ENCODE data around the gene DCAF4. TPM values are rescaled to one million over a fixed set of nuclear protein-coding genes. Genes with fewer than 3 reads are reported as not detected.

Gene DCAF4
- total and polyA plus RNA-seq, 12 donors, result 7.6 to 19.3 (median 15.2) TPM

DNA sequence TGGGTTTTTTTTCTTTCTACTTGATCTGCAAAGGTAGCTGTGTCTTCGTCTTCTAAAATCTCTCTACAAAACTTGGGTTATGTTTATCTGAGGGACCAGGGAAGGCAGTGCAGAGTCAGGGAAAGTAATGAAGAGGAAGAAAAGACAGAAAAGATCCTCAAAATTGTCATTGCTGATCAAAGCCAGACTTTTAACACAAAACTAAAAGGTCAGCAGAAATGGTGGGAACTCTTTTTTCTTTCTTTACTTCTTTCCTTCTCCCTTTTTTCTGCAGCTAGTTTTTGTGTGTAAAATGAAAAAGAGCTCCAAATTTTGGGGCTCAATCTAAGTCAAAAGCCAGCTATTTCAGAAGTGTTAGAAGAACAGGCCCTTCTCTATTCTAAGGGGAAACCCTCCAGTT is 44.2 kb upstream of the DCAF4 start:
- Histone ChIP-seq H3K36me3 (replicated peaks in 1 of 2) (no peaks in the 10 kb centered on the region), H3K27ac (no peak overlapping the region), H3K4me3 (no peak overlapping the region), H3K4me1 (replicated peaks in 1 of 2) (no peaks in the 10 kb centered on the region), H3K27me3 (no peaks in the 10 kb centered on the region), H3K9me3 (replicated peaks in 1 of 3) (no peaks in the 10 kb centered on the region)
- no peak for DNase-seq
- no peak for TF ChIP-seq CTCF (IDR thresholded peaks at IDR 0.05)
- no peak for TF ChIP-seq POLR2A (IDR thresholded peaks at IDR 0.05)
- 89 to 97% (median 93%) methylated on average over 1 of the region's 1 CpG for WGBS, 4 donors
- intact Hi-C loops (cut with DNase I), result no loop called here

DNA sequence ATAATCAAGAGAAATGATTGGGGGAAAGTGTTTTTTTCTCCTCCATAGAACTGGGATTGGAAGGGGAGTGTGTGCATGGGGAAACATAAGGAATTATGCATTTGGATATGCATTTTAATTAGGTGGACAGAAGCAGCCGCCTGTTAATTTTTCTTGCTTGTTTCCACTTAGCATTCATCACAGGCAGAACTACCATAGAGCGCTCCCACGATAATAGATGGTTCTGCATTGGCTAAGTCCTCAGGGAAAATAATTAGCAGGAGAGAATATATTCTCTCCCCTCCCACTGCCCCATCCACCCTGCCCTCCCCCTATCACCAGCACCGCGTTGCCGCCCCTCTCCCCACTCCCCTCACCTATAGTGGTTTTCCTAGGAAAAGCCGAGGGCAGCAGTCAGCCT is 43.8 kb upstream of the DCAF4 start:
- Histone ChIP-seq H3K4me3 (no peak overlapping the region), H3K9me3 (replicated peaks in 1 of 3) (no peaks in the 10 kb centered on the region), H3K36me3 (replicated peaks in 1 of 2) (no peaks in the 10 kb centered on the region), H3K27me3 (no peaks in the 10 kb centered on the region), H3K27ac (no peak overlapping the region), H3K4me1 (replicated peaks in 1 of 2) (no peaks in the 10 kb centered on the region)
- no peak for DNase-seq
- intact Hi-C loops (cut with DNase I), result no loop called here
- WGBS, 4 donors, result 70 to 85% (median 82%) methylated on average over 7 of the region's 7 CpGs
- TF ChIP-seq POLR2A (IDR thresholded peaks at IDR 0.05) (no peak), CTCF (IDR thresholded peaks at IDR 0.05) (no peak)

DNA sequence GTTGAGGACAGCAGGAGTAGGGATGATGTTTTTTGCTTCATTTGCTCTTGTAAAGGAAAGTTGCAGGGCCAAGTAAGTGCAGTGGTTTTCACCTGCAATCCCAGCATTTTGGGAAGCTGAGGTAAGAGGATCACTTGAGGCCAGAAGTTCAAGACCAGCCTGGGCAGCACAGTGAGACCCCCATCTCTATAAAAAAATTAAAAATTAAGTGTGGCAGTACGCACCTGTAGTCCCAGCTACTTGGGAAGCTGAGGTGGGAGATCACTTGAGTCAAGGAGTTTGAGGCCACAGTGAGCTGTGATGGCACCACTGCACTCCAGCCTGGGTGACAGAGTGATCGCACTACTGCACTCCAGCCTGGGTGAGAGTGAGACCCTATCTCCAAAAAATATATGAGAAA is 43.2 kb upstream of the DCAF4 start:
- intact Hi-C loops (cut with DNase I), result no loop called here
- H3K4me3 ChIP-seq, result no peak overlapping the region
- H3K36me3 ChIP-seq (replicated peaks in 1 of 2), result no peaks in the 10 kb centered on the region
- TF ChIP-seq POLR2A (IDR thresholded peaks at IDR 0.05) (no peak), CTCF (IDR thresholded peaks at IDR 0.05) (no peak)
- DNase-seq, result no peak
- H3K4me1 ChIP-seq (replicated peaks in 1 of 2), result no peaks in the 10 kb centered on the region
- 90 to 100% (median 97%) methylated on average over 2 of the region's 2 CpGs for WGBS, 4 donors
- H3K9me3 ChIP-seq (replicated peaks in 1 of 3), result no peaks in the 10 kb centered on the region
- no peak overlapping the region for H3K27ac ChIP-seq
- H3K27me3 ChIP-seq, result no peaks in the 10 kb centered on the region

DNA sequence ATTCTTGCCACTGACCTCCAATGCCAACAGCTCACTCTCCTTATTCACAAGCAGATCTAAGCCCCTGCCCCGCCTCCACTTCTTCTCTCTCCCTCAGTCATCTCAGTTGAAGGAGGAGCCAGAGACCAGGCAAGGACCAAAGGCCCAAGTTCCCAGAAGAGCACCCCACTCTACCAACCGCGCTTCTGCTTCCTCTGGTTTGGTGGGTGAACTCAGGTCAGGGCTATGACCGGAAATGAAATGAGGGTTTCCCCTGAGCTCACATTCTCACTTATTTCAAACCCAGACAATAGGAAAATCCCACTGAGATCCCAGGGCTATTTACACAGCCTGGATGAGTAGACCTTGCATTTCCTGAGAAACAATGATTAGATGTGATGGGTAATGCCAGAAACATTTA is 42.3 kb upstream of the DCAF4 start:
- Histone ChIP-seq H3K9me3 (replicated peaks in 1 of 3) (no peaks in the 10 kb centered on the region), H3K4me1 (replicated peaks in 1 of 2) (no peaks in the 10 kb centered on the region), H3K36me3 (replicated peaks in 1 of 2) (no peaks in the 10 kb centered on the region), H3K27ac (no peak overlapping the region), H3K27me3 (no peaks in the 10 kb centered on the region), H3K4me3 (no peak overlapping the region)
- TF ChIP-seq POLR2A (IDR thresholded peaks at IDR 0.05), result no peak
- no peak for TF ChIP-seq CTCF (IDR thresholded peaks at IDR 0.05)
- intact Hi-C loops (cut with DNase I), result no loop called here
- no peak for DNase-seq
- WGBS, 4 donors, result 73 to 88% (median 79%) methylated on average over 4 of the region's 4 CpGs

Data from adrenal gland (tissue), 12 donors.